Measurements from ENCODE around the gene IGF2BP2.
A peak's percentile ranks its signal among the peaks of the same experiment; 100 is the strongest.

IGF2BP2 gene

DNA sequence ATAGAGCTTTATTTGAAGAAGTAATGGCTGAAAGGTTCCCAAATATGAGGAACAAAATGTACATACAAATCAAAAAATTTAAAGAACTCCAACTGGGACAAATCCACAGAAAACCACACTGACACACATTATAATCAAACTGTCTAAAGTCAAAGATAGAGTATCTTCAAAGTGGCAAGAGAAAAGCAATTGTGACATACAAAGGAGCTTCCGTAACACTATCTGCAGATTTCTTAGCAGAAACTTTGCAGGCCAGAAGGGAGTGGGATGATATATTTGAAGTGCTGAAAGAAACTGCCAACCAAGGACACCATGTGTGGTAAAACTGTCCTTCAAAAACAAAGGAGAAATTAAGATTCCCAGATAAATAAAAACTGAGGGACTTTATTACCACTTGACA, 146.8 kb downstream of the IGF2BP2 start:
- Histone ChIP-seq H3K4me2 (ENCODE audit: low read length) (no peak overlapping the region), H3K9ac (ENCODE audit: low read length) (no peak overlapping the region), H4K20me1 (ENCODE audit: insufficient read depth, low read length) (no peaks in the 10 kb centered on the region), H3K4me3 (ENCODE audit: low read length) (no peak overlapping the region), H3K27me3 (ENCODE audit: low read depth, low read length) (peaks cover 42% of the 10 kb centered on the region), H3K79me2 (ENCODE audit: low read length) (no peaks in the 10 kb centered on the region), H3K9me3 (ENCODE audit: insufficient read depth, low read length) (no peaks in the 10 kb centered on the region), H3K4me1 (ENCODE audit: low read length) (no peaks in the 10 kb centered on the region), H3K27ac (ENCODE audit: low read length) (no peak overlapping the region), H2AFZ (ENCODE audit: low read depth, low read length) (no peak overlapping the region), H3K36me3 (replicated peaks; ENCODE audit: low read depth, low read length) (no peaks in the 10 kb centered on the region)
- TF ChIP-seq EZH2phosphoT487 (IDR thresholded peaks at IDR 0.05; ENCODE audit: low read depth): no peak
- TF ChIP-seq, protein P1, sequence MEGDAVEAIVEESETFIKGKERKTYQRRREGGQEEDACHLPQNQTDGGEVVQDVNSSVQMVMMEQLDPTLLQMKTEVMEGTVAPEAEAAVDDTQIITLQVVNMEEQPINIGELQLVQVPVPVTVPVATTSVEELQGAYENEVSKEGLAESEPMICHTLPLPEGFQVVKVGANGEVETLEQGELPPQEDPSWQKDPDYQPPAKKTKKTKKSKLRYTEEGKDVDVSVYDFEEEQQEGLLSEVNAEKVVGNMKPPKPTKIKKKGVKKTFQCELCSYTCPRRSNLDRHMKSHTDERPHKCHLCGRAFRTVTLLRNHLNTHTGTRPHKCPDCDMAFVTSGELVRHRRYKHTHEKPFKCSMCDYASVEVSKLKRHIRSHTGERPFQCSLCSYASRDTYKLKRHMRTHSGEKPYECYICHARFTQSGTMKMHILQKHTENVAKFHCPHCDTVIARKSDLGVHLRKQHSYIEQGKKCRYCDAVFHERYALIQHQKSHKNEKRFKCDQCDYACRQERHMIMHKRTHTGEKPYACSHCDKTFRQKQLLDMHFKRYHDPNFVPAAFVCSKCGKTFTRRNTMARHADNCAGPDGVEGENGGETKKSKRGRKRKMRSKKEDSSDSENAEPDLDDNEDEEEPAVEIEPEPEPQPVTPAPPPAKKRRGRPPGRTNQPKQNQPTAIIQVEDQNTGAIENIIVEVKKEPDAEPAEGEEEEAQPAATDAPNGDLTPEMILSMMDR (IDR thresholded peaks at IDR 0.05; ENCODE audit: low read depth, low read length): no peak

DNA sequence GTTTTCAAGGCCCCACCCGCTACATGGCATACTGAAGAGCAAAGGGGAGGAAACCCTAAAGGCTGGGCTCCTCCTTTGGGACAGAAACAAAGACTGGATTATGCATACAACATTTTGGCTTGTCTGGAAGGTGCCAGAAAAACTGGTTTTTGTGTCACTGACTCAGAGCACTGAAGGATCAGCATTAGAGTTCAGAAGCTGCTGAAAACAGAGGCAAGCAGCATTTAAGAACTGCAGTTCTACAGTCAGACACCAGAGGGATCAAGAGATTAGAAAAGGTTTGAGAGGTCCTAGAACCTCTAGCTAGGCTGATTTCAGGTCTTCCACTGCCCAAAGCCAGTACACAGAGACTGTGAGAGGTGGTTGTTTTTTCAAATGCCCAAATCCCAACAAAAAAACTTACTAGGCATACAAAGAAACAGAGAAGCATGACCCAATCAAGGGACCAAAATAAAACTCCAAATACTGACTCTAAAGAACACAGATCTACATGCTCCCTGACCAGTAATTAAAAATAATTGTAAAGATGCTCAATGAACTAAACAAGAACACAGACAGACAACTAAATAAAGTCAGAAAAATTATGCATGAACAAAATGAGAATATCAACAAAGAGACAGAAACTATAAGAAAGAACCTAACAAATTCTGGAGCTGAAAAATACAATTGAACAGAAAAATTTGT, 147.6 kb downstream of the IGF2BP2 start:
- H3K9me3 ChIP-seq (ENCODE audit: insufficient read depth, low read length): no peaks in the 10 kb centered on the region
- no peaks in the 10 kb centered on the region for H3K79me2 ChIP-seq (ENCODE audit: low read length)
- H3K27ac ChIP-seq (ENCODE audit: low read length): no peak overlapping the region
- peaks cover 41% of the 10 kb centered on the region for H3K27me3 ChIP-seq (ENCODE audit: low read depth, low read length)
- H2AFZ ChIP-seq (ENCODE audit: low read depth, low read length): no peak overlapping the region
- no peak overlapping the region for H3K4me2 ChIP-seq (ENCODE audit: low read length)
- H3K4me1 ChIP-seq (ENCODE audit: low read length): no peaks in the 10 kb centered on the region
- H4K20me1 ChIP-seq (ENCODE audit: insufficient read depth, low read length): no peaks in the 10 kb centered on the region
- H3K36me3 ChIP-seq (replicated peaks; ENCODE audit: low read depth, low read length): no peaks in the 10 kb centered on the region
- no peak overlapping the region for H3K9ac ChIP-seq (ENCODE audit: low read length)
- H3K4me3 ChIP-seq (ENCODE audit: low read length): no peak overlapping the region
- no peak for TF ChIP-seq EZH2phosphoT487 (IDR thresholded peaks at IDR 0.05; ENCODE audit: low read depth)
- TF ChIP-seq, protein P1 (IDR thresholded peaks at IDR 0.05; ENCODE audit: low read depth, low read length): peak; percentile 49

DNA sequence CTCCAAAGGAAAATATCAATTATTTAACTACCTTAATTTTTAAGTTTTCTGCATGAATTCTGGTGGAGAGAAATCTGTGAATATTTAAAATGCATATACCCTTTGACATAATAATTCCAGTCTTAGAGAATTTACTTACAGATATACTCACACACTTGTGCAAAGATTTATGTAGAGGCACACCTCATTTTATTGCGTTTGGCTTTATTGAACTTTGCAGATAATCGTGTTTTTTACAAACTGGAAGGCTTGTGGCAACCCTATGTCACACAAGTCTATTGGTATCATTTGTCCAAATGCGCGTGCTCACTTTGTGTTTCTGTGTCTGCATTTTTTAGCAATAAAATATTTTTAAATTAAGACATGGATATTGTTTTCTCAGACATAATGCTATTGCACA, 157.3 kb downstream of the IGF2BP2 start:
- Histone ChIP-seq H3K79me2 (ENCODE audit: low read length) (no peaks in the 10 kb centered on the region), H3K27me3 (ENCODE audit: low read depth, low read length) (peaks cover 19% of the 10 kb centered on the region), H3K4me2 (ENCODE audit: low read length) (no peak overlapping the region), H3K4me3 (ENCODE audit: low read length) (no peak overlapping the region), H3K9me3 (ENCODE audit: insufficient read depth, low read length) (no peaks in the 10 kb centered on the region), H3K27ac (ENCODE audit: low read length) (no peak overlapping the region), H3K36me3 (replicated peaks; ENCODE audit: low read depth, low read length) (no peaks in the 10 kb centered on the region), H4K20me1 (ENCODE audit: insufficient read depth, low read length) (no peaks in the 10 kb centered on the region), H2AFZ (ENCODE audit: low read depth, low read length) (no peak overlapping the region), H3K4me1 (ENCODE audit: low read length) (no peaks in the 10 kb centered on the region), H3K9ac (ENCODE audit: low read length) (no peak overlapping the region)
- TF ChIP-seq EZH2phosphoT487 (IDR thresholded peaks at IDR 0.05; ENCODE audit: low read depth): no peak
- TF ChIP-seq, protein P1 (IDR thresholded peaks at IDR 0.05; ENCODE audit: low read depth, low read length): no peak

DNA sequence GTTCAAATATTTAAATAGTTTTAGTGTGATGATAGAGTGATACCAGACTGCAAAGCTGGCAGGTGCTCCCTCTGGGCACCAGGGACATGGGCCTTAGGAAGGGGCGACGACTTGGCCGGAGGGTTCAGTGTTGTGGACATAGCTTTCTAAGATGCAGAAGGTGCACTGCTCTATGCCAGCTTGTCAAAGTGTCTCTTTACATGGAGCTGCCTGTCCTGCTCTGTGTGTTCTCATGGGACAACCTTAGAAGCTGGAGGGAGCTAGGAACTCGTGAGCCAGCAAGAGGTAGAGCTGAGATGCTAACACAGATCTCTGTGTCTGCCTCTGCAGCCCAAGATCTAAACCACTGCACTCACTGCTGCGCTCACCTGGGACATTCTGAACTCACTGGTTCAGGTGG, 160.9 kb downstream of the IGF2BP2 start:
- H3K4me2 ChIP-seq (ENCODE audit: low read length): no peak overlapping the region
- H3K27me3 ChIP-seq (ENCODE audit: low read depth, low read length): peaks cover 24% of the 10 kb centered on the region

More for the DNA sequence above, 160.9 kb downstream of the IGF2BP2 start:
- Histone ChIP-seq H3K79me2 (ENCODE audit: low read length) (no peaks in the 10 kb centered on the region), H4K20me1 (ENCODE audit: insufficient read depth, low read length) (no peaks in the 10 kb centered on the region), H3K36me3 (replicated peaks; ENCODE audit: low read depth, low read length) (no peaks in the 10 kb centered on the region), H3K4me3 (ENCODE audit: low read length) (no peak overlapping the region), H3K27ac (ENCODE audit: low read length) (no peak overlapping the region), H3K9ac (ENCODE audit: low read length) (no peak overlapping the region), H3K9me3 (ENCODE audit: insufficient read depth, low read length) (no peaks in the 10 kb centered on the region), H2AFZ (ENCODE audit: low read depth, low read length) (no peak overlapping the region), H3K4me1 (ENCODE audit: low read length) (peaks cover 4% of the 10 kb centered on the region; the same call in 1 of the 2 replicates)
- TF ChIP-seq EZH2phosphoT487 (IDR thresholded peaks at IDR 0.05; ENCODE audit: low read depth): no peak
- TF ChIP-seq, protein P1 (IDR thresholded peaks at IDR 0.05; ENCODE audit: low read depth, low read length): no peak

Data from OCI-LY3 (cell line).